HepG2 (cell line): Measurements from ENCODE around the gene TPM1. TPM values are rescaled to one million over a fixed set of nuclear protein-coding genes. Genes with fewer than 3 reads are reported as not detected.

ENCODE experiments used
- ATAC-seq: fragments of 200-7000 bp; cut with Tn5 transposase; 3 replicates; pipeline ENCODE4 v1.9.1; 2020; ENCODE audit warnings: mild to moderate bottlenecking, moderate library complexity
- BruUV-seq: library from RNA; stranded (reverse); fragments of 400-500 nt; replicated peaks from 2 replicates; lab custom pipeline; 2021; lab: Mats Ljungman, UMichigan
- CTCF ChIA-PET: fragments of 300-600 bp; formaldehyde crosslinking; extraction: SDS; loops from one replicate; lab custom pipeline; 2021; ENCODE audit warnings: low total read pairs, inconsistent platforms, low intra/inter-chr PET ratio; lab: Yijun Ruan, JAX
- POLR2A ChIA-PET: fragments of 350-600 bp; sonication (Branson Sonifier 250); formaldehyde crosslinking; loops from one replicate; lab custom pipeline; 2020; ENCODE audit warnings: antibody characterized with exemption, inconsistent platforms; lab: Yijun Ruan, JAX
- DNase-seq: peaks from one replicate; pipeline ENCODE4 v3.0.0-alpha.2; 2015; ENCODE audit warnings: low spot score
- FAIRE-seq: peaks from 3 replicates; lab custom pipeline; 2011; peaks lifted over from hg19 to GRCh38; lab: Jason Lieb, UNC
- H2AFZ ChIP-seq: one replicate; pipeline ENCODE4 v1.6.1; 2011; ENCODE audit warnings: low read length, inconsistent platforms
- H3K27ac ChIP-seq: fragments of 300-600 bp; 3 replicates; pipeline ENCODE4 v1.8.0; 2011; ENCODE audit warnings: mixed run types, mild to moderate bottlenecking, mixed read lengths, low read length, inconsistent platforms; ENCODE audit not compliant: insufficient read depth; ENCODE audit errors: extremely low read length
- H3K27me3 ChIP-seq, 2 experiments: fragments of 200-600 bp in 1 of 2; 2 replicates in 1 of 2; 3 replicates in 1 of 2; pipeline versions ENCODE4 v1.6.0 to v1.8.0; 2011; ENCODE audit warnings: low read length in 2 of 2, mild to moderate bottlenecking in 2 of 2, moderate library complexity in 2 of 2, inconsistent platforms in 1 of 2; ENCODE audit not compliant: insufficient read depth in 2 of 2, control insufficient read depth in 1 of 2
- H3K36me3 ChIP-seq, 2 experiments: fragments of 200-600 bp in 1 of 2; replicated peaks in 1 of 2; 2 replicates in 1 of 2; 3 replicates in 1 of 2; pipeline versions ENCODE4 v1.5.1 to v1.8.0; 2011; ENCODE audit warnings: low read length in 2 of 2, inconsistent platforms in 1 of 2; ENCODE audit not compliant: insufficient read depth in 2 of 2, control insufficient read depth in 1 of 2
- H3K4me1 ChIP-seq: 2 replicates; pipeline ENCODE4 v1.5.1; 2012; ENCODE audit warnings: low read length, inconsistent platforms; ENCODE audit not compliant: insufficient read depth
- H3K4me2 ChIP-seq: 2 replicates; pipeline ENCODE4 v1.6.0; 2011; ENCODE audit warnings: low read depth, low read length, inconsistent platforms
- H3K4me3 ChIP-seq, 3 experiments: fragments of 200-600 bp in 1 of 3; sonication (generic), shearing (Covaris generic) in 1 of 3; replicated peaks in 1 of 3; 2 replicates each; pipeline ENCODE4 v1.5.1; 2011 to 2016; ENCODE audit warnings: low read length in 3 of 3, inconsistent platforms in 2 of 3, low read depth in 2 of 3, mild to moderate bottlenecking in 2 of 3, control low read depth in 1 of 3, mixed read lengths in 1 of 3; ENCODE audit not compliant: insufficient read depth in 1 of 3
- H3K79me2 ChIP-seq: one replicate; pipeline ENCODE4 v1.6.1; 2011; ENCODE audit warnings: low read length, inconsistent platforms; ENCODE audit not compliant: insufficient read depth
- H3K9ac ChIP-seq: 2 replicates; pipeline ENCODE4 v1.6.0; 2011; ENCODE audit warnings: mild to moderate bottlenecking, low read depth, low read length, inconsistent platforms; ENCODE audit not compliant: insufficient read depth
- H3K9me3 ChIP-seq: 2 replicates; pipeline ENCODE4 v1.5.1; 2012; ENCODE audit warnings: mild to moderate bottlenecking, low read length
- H4K20me1 ChIP-seq: 2 replicates; pipeline ENCODE4 v1.6.0; 2011; ENCODE audit warnings: inconsistent platforms, mild to moderate bottlenecking, low read length, moderate library complexity; ENCODE audit not compliant: insufficient read depth
- ESRRA ChIP-seq: sonication (generic); formaldehyde crosslinking; IDR thresholded peaks from 2 replicates; pipeline ENCODE4 v1.5.1; 2020; ENCODE audit warnings: mild to moderate bottlenecking, low read depth, missing genetic modification reagents
- KAT7 ChIP-seq: IDR thresholded peaks from 2 replicates; pipeline ENCODE4 v1.6.1; 2018; ENCODE audit warnings: borderline replicate concordance, missing compliant biosample characterization
- KLF6 ChIP-seq: IDR thresholded peaks from 2 replicates; pipeline ENCODE4 v1.8.0; 2016; ENCODE audit warnings: missing biosample characterization, missing genetic modification reagents
- MAFK ChIP-seq, 2 experiments: IDR thresholded peaks in 1 of 2; conservative IDR thresholded peaks in 1 of 2; 2 replicates each; pipeline ENCODE4 v1.6.1; 2011; ENCODE audit warnings: improper control_type of control experiment in 2 of 2, low read length in 2 of 2
- SIN3A ChIP-seq: IDR thresholded peaks from 2 replicates; pipeline ENCODE4 v1.6.1; 2011; ENCODE audit warnings: low read depth, mild to moderate bottlenecking, control low read depth, low read length, borderline replicate concordance
- TCF12 ChIP-seq, 2 experiments: fragments of 450-650 bp in 1 of 2; sonication (generic) in 1 of 2; formaldehyde crosslinking in 1 of 2; IDR thresholded peaks; 2 replicates each; pipeline versions ENCODE4 v1.6.1 to v1.8.0; 2017 to 2022; ENCODE audit warnings: antibody characterized with exemption in 1 of 2, mild to moderate bottlenecking in 1 of 2, missing genetic modification reagents in 1 of 2, moderate library complexity in 1 of 2
- ZNF260 ChIP-seq: sonication (generic); formaldehyde crosslinking; IDR thresholded peaks from 2 replicates; pipeline ENCODE4 v1.4.0; 2020; ENCODE audit warnings: missing genetic modification reagents, low read depth, mild to moderate bottlenecking, borderline replicate concordance
- ZNF337 ChIP-seq: sonication (generic); formaldehyde crosslinking; IDR thresholded peaks from 2 replicates; pipeline ENCODE4 v1.5.1; 2020; ENCODE audit warnings: missing genetic modification reagents, low read depth, mild to moderate bottlenecking, borderline replicate concordance
- ZNF33B ChIP-seq: sonication (generic); formaldehyde crosslinking; IDR thresholded peaks from 2 replicates; pipeline ENCODE4 v1.5.1; 2020; ENCODE audit warnings: mild to moderate bottlenecking, missing genetic modification reagents
- ZNF431 ChIP-seq: sonication (generic); formaldehyde crosslinking; IDR thresholded peaks from 2 replicates; pipeline ENCODE4 v1.9.0; 2022; ENCODE audit warnings: missing genetic modification reagents, low read depth, mild to moderate bottlenecking, borderline replicate concordance
- ZNF615 ChIP-seq: sonication (generic); formaldehyde crosslinking; IDR thresholded peaks from 2 replicates; pipeline ENCODE4 v1.5.0; 2020; ENCODE audit warnings: mild to moderate bottlenecking, missing genetic modification reagents, borderline replicate concordance
- ZSCAN20 ChIP-seq: sonication (generic); formaldehyde crosslinking; IDR thresholded peaks from 2 replicates; pipeline ENCODE4 v1.4.0; 2020; ENCODE audit warnings: missing genetic modification reagents, mild to moderate bottlenecking, borderline replicate concordance
- WGBS: methylation state at CpG from one replicate; pipeline ENCODE4 v1.1.6; 2017; ENCODE audit warnings: low lambda C conversion rate; 5-methylcytosine and 5-hydroxymethylcytosine counted together
- in situ Hi-C: cut with HindIII; loops from 2 replicates; pipeline ENCODE4 v1.10.0; 2017; ENCODE audit warnings: low pct_unique_long_range_greater_than_20kb; ENCODE audit not compliant: extremely low pct_ligation_motif_present
- intact Hi-C: fragments of 100-400 bp; cut with micrococcal nuclease; formaldehyde crosslinking; loops from one replicate; pipeline ENCODE4 v1.10.0; 2022; ENCODE audit not compliant: unreplicated experiment
- polyA plus RNA-seq, 8 experiments: library from polyadenylated mRNA; depleted of rRNA in 3 of 8; stranded (reverse) in 7 of 8; unstranded in 1 of 8; fragments of >200 nt; fragmentation: Illumina TruSeq in 4 of 8; extraction: Trizol in 4 of 8; gene quantifications; 2 replicates each; pipeline versions ENCODE4 v1.2.1 to v1.2.3, GENCODE V29; 2011 to 2016; ENCODE audit warnings: low read depth in 4 of 8, missing spikeins in 1 of 8, mixed read lengths in 1 of 8; ENCODE audit not compliant: insufficient read depth in 1 of 8
- total RNA-seq, 5 experiments: library from RNA; depleted of rRNA; stranded (reverse); fragments of >200 nt; fragmentation: Illumina TruSeq; extraction: Trizol; gene quantifications; 2 replicates each; pipeline ENCODE4 v1.2.3, GENCODE V29; 2016; ENCODE audit warnings: low read depth in 1 of 5
- TF ChIP-seq, protein P1 (sequence below): sonication (generic); formaldehyde crosslinking; IDR thresholded peaks from 2 replicates; pipeline ENCODE4 v1.4.0; 2020; ENCODE audit warnings: missing genetic modification reagents
- TF ChIP-seq, protein P2 (sequence below): sonication (generic); formaldehyde crosslinking; IDR thresholded peaks from 2 replicates; pipeline ENCODE4 v1.5.1; 2020; ENCODE audit warnings: mild to moderate bottlenecking, missing genetic modification reagents, moderate library complexity

The TPM1 gene
- total and polyA plus RNA-seq, 2 of the 13 experiments (the other 11 are each of a cell fraction or from before 2014, with no cell fraction given) = 98.9 to 109 TPM

DNA sequence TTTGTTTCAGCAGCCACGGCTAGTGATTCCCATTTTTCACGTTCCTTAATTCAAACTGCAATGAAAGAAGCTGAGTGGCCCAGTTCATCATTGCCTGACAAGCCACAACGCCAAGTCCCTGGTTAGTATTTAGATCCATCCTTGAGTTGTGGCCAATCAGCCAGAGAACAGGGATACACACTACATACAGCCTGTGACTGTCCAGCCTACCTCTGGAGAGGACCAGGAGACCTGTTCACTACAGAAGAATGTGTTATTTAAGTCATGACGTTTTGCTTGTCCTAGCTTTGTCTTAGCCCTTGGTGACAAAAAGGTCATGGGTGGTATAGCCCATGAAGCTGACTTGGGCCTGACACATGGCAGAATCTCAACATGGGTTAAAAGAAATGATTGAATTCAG, 2.7 kb upstream of the TPM1 start:
- no peak for ATAC-seq
- Histone ChIP-seq H2AFZ (no peak overlapping the region), H3K4me1 (peaks cover 28% of the 10 kb centered on the region), H3K27me3 (no peaks in the 10 kb centered on the region), H3K27ac (no peak overlapping the region), H4K20me1 (0 out of 2 replicates have a peak, but pooled peaks cover 3% of the 10 kb centered on the region), H3K4me3 (no peak overlapping the region), H3K9me3 (no peaks in the 10 kb centered on the region), H3K4me2 (no peak overlapping the region), H3K36me3 (no peaks in the 10 kb centered on the region), H3K9ac (no peak overlapping the region), H3K79me2 (peaks cover 19% of the 10 kb centered on the region)
- TF ChIP-seq ZNF260 (CRISPR knock-in tag) (no peak), ZNF431 (no peak), ZNF337 (no peak), KLF6 (no peak), ZNF615 (CRISPR knock-in tag) (no peak), MAFK (conservative IDR thresholded peaks at IDR 0.05 in 1 of 2, IDR thresholded peaks at IDR 0.05 in 1 of 2; ENCODE audit: low read length in 2 of 2) (no peak), ZSCAN20 (CRISPR knock-in tag) (no peak), TCF12 (IDR thresholded peaks at IDR 0.05) (no peak), TCF12 (CRISPR knock-in tag; IDR thresholded peaks at IDR 0.05) (no peak), ESRRA (CRISPR knock-in tag) (no peak), ZNF33B (CRISPR knock-in tag) (no peak), SIN3A (no peak), KAT7 (CRISPR knock-in tag) (no peak)
- TF ChIP-seq, protein P1, sequence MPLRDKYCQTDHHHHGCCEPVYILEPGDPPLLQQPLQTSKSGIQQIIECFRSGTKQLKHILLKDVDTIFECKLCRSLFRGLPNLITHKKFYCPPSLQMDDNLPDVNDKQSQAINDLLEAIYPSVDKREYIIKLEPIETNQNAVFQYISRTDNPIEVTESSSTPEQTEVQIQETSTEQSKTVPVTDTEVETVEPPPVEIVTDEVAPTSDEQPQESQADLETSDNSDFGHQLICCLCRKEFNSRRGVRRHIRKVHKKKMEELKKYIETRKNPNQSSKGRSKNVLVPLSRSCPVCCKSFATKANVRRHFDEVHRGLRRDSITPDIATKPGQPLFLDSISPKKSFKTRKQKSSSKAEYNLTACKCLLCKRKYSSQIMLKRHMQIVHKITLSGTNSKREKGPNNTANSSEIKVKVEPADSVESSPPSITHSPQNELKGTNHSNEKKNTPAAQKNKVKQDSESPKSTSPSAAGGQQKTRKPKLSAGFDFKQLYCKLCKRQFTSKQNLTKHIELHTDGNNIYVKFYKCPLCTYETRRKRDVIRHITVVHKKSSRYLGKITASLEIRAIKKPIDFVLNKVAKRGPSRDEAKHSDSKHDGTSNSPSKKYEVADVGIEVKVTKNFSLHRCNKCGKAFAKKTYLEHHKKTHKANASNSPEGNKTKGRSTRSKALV = no peak
- TF ChIP-seq, protein P2, sequence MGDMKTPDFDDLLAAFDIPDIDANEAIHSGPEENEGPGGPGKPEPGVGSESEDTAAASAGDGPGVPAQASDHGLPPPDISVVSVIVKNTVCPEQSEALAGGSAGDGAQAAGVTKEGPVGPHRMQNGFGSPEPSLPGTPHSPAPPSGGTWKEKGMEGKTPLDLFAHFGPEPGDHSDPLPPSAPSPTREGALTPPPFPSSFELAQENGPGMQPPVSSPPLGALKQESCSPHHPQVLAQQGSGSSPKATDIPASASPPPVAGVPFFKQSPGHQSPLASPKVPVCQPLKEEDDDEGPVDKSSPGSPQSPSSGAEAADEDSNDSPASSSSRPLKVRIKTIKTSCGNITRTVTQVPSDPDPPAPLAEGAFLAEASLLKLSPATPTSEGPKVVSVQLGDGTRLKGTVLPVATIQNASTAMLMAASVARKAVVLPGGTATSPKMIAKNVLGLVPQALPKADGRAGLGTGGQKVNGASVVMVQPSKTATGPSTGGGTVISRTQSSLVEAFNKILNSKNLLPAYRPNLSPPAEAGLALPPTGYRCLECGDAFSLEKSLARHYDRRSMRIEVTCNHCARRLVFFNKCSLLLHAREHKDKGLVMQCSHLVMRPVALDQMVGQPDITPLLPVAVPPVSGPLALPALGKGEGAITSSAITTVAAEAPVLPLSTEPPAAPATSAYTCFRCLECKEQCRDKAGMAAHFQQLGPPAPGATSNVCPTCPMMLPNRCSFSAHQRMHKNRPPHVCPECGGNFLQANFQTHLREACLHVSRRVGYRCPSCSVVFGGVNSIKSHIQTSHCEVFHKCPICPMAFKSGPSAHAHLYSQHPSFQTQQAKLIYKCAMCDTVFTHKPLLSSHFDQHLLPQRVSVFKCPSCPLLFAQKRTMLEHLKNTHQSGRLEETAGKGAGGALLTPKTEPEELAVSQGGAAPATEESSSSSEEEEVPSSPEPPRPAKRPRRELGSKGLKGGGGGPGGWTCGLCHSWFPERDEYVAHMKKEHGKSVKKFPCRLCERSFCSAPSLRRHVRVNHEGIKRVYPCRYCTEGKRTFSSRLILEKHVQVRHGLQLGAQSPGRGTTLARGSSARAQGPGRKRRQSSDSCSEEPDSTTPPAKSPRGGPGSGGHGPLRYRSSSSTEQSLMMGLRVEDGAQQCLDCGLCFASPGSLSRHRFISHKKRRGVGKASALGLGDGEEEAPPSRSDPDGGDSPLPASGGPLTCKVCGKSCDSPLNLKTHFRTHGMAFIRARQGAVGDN = no peak
- WGBS = 70% methylated on average over 4 of the region's 4 CpGs
- no peak for FAIRE-seq
- ChIA-PET POLR2A (no interaction called here), CTCF (no interaction called here)
- no peak for DNase-seq
- intact Hi-C loops (loop anchor here (10.0 kb wide), 1 partner anchor 45 kb away; no protein-coding TSS in a partner anchor), in situ Hi-C loops (no loop called here)
- no TSS peak for BruUV-seq
